Liver (tissue), 9 donors: ENCODE results near the gene POU4F1. TPM values are rescaled to one million over a fixed set of nuclear protein-coding genes. Genes with fewer than 3 reads are reported as not detected.

Experiments
- DNase-seq: peaks from one replicate; pipeline ENCODE4 v3.0.0-alpha.2; 2017; ENCODE audit warnings: low spot score
- H3K27ac ChIP-seq, 2 donors: one replicate each; pipeline ENCODE4 v1.7.0; 2013; ENCODE audit warnings: inconsistent platforms in 2 of 2, low read length in 2 of 2, control low read depth in 1 of 2, low read depth in 1 of 2, mild to moderate bottlenecking in 1 of 2
- H3K27me3 ChIP-seq, 4 donors: one replicate each; pipeline versions ENCODE4 v1.6.1 to v1.7.0; 2013; ENCODE audit warnings: low read length in 3 of 4, inconsistent platforms in 1 of 4, mild to moderate bottlenecking in 1 of 4, moderate library complexity in 1 of 4; ENCODE audit not compliant: control insufficient read depth in 4 of 4, insufficient read depth in 4 of 4
- H3K36me3 ChIP-seq, 4 donors: one replicate each; pipeline versions ENCODE4 v1.6.1 to v1.7.0; 2013; ENCODE audit warnings: low read length in 3 of 4, mild to moderate bottlenecking in 3 of 4, low read depth in 1 of 4, moderate library complexity in 1 of 4; ENCODE audit not compliant: control insufficient read depth in 4 of 4, insufficient read depth in 3 of 4
- H3K4me1 ChIP-seq, 4 donors: one replicate each; pipeline versions ENCODE4 v1.6.1 to v1.7.0; 2013; ENCODE audit warnings: low read length in 3 of 4, mild to moderate bottlenecking in 3 of 4, moderate library complexity in 1 of 4; ENCODE audit not compliant: control insufficient read depth in 4 of 4, insufficient read depth in 4 of 4
- H3K4me3 ChIP-seq, 3 donors: one replicate each; pipeline versions ENCODE4 v1.6.1 to v1.7.0; 2013; ENCODE audit warnings: low read length in 3 of 3, control low read depth in 1 of 3, low read depth in 1 of 3, mild to moderate bottlenecking in 1 of 3
- H3K9ac ChIP-seq, 2 donors: one replicate each; pipeline ENCODE4 v1.7.0; 2013; ENCODE audit warnings: low read length in 2 of 2, mild to moderate bottlenecking in 2 of 2, moderate library complexity in 2 of 2, control low read depth in 1 of 2, low read depth in 1 of 2
- H3K9me3 ChIP-seq, 4 donors: one replicate each; pipeline versions ENCODE4 v1.6.1 to v1.7.0; 2013; ENCODE audit warnings: low read length in 3 of 4; ENCODE audit not compliant: control insufficient read depth in 4 of 4
- EGR1 ChIP-seq, 2 donors: IDR thresholded peaks; 2 replicates each; pipeline ENCODE4 v1.6.1; 2016 to 2018; ENCODE audit warnings: antibody characterized with exemption in 2 of 2, low read depth in 2 of 2
- FOXA1 ChIP-seq: IDR thresholded peaks from 2 replicates; pipeline ENCODE4 v1.6.1; 2016; ENCODE audit warnings: antibody characterized with exemption
- FOXA2 ChIP-seq: IDR thresholded peaks from 2 replicates; pipeline ENCODE4 v1.6.1; 2016; ENCODE audit warnings: antibody characterized with exemption
- GABPA ChIP-seq, 2 donors: IDR thresholded peaks in 1 of 2; conservative IDR thresholded peaks in 1 of 2; 2 replicates each; pipeline ENCODE4 v1.6.1; 2016; ENCODE audit warnings: antibody characterized with exemption in 2 of 2, mild to moderate bottlenecking in 1 of 2, moderate library complexity in 1 of 2
- HNF4A ChIP-seq, 2 donors: conservative IDR thresholded peaks; 2 replicates each; pipeline ENCODE4 v1.6.1; 2016; ENCODE audit warnings: antibody characterized with exemption in 2 of 2, mild to moderate bottlenecking in 2 of 2
- HNF4G ChIP-seq: IDR thresholded peaks from 2 replicates; pipeline ENCODE4 v1.6.1; 2016; ENCODE audit warnings: antibody characterized with exemption
- JUND ChIP-seq, 2 donors: IDR thresholded peaks; 2 replicates each; pipeline ENCODE4 v1.6.1; 2016; ENCODE audit warnings: antibody characterized with exemption in 2 of 2
- NR2F2 ChIP-seq: IDR thresholded peaks from 2 replicates; pipeline ENCODE4 v1.6.1; 2016; ENCODE audit warnings: antibody characterized with exemption
- RAD21 ChIP-seq, 2 donors: IDR thresholded peaks; 2 replicates each; pipeline ENCODE4 v1.6.1; 2016; ENCODE audit warnings: antibody characterized with exemption in 2 of 2, mild to moderate bottlenecking in 2 of 2
- RXRA ChIP-seq, 2 donors: IDR thresholded peaks; 2 replicates each; pipeline ENCODE4 v1.6.1; 2017 to 2018; ENCODE audit warnings: antibody characterized with exemption in 2 of 2, mild to moderate bottlenecking in 1 of 2
- SP1 ChIP-seq: IDR thresholded peaks from 2 replicates; pipeline ENCODE4 v1.6.1; 2018; ENCODE audit warnings: antibody characterized with exemption, mild to moderate bottlenecking
- TAF1 ChIP-seq: conservative IDR thresholded peaks from 2 replicates; pipeline ENCODE4 v1.6.1; 2016; ENCODE audit warnings: antibody characterized with exemption, mild to moderate bottlenecking
- YY1 ChIP-seq: IDR thresholded peaks from 2 replicates; pipeline ENCODE4 v1.6.1; 2016; ENCODE audit warnings: antibody characterized with exemption, mild to moderate bottlenecking
- WGBS: extraction: QIAGEN DNeasy Blood & Tissue Kit; methylation state at CpG from one replicate; pipeline ENCODE4 v1.1.7; 2013; 5-methylcytosine and 5-hydroxymethylcytosine counted together
- polyA plus RNA-seq, 2 donors: library from polyadenylated mRNA; stranded (reverse) in 1 of 2; unstranded in 1 of 2; fragments of 200-250 nt in 1 of 2; fragments of >200 nt in 1 of 2; fragmentation: Nextera tagmentation in 1 of 2; extraction: Ambion mirVana in 1 of 2; gene quantifications; one replicate each; pipeline versions ENCODE4 v1.2.1 to v1.2.3, GENCODE V29; 2013 to 2015
- total RNA-seq, 2 donors: library from RNA; depleted of rRNA; stranded (reverse); fragments of >200 nt; gene quantifications; one replicate each; pipeline ENCODE4 v1.2.3, GENCODE V29; 2014
- TF ChIP-seq, protein P1 (sequence below): IDR thresholded peaks from 2 replicates; pipeline ENCODE4 v1.6.1; 2016; ENCODE audit warnings: antibody characterized with exemption
- TF ChIP-seq, protein P2 (sequence below): IDR thresholded peaks from 2 replicates; pipeline ENCODE4 v1.6.1; 2016; ENCODE audit warnings: antibody characterized with exemption, mild to moderate bottlenecking
- TF ChIP-seq, protein P3 (sequence below): IDR thresholded peaks from 2 replicates; pipeline ENCODE4 v1.6.1; 2016; ENCODE audit warnings: antibody characterized with exemption
- TF ChIP-seq, protein P4 (sequence below): IDR thresholded peaks from 2 replicates; pipeline ENCODE4 v1.6.1; 2016; ENCODE audit warnings: antibody characterized with exemption
- TF ChIP-seq, protein P5 (sequence below): fragments of 150-350 bp; IDR thresholded peaks from 2 replicates; pipeline ENCODE4 v1.5.1; 2017; ENCODE audit warnings: improper control_type of control experiment, low read depth, low read length; ENCODE audit not compliant: missing input control
- donor health status: healthy.
- donor health status: healthy.
- donor health status: healthy.
- donor health status: healthy.
- donor health status: healthy.

Gene POU4F1
- total and polyA plus RNA-seq, 4 donors, result 0.01 to 0.05 TPM; not detected in 2

DNA sequence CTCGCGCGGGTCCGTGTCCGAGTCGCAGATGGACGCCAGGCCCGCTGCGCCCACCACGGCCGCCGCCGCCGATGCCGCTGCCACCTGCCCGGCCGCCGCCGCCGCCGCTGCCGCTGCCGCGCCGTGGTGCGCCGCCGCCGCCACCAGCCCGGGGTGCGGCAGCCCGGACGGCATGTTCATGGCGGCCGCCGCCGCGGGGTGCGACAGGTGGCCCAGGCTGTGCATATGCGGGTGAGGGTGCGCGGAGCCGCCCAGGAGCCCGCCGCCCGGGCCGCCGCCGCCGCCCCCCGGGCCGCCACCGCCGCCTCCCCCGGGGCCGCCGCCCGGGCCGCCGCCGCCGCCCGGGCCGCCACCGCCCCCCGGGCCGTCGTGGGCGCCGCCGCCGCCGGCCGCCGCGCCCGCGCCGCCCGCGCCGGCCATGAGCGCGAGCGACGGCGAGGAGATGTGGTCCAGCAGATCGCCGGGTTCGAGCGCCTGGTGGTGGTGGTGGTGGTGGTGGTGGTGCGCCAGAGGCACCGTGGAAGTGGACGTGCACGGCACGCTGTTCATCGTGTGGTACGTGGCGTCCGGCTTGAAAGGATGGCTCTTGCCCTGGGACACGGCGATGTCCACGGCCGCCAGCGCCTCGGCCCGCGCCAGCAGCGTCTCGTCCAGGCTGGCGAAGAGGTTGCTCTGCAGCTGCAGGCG lies 1.3 kb downstream of the POU4F1 start:
- Histone ChIP-seq H3K4me3 (peak overlapping the region in 1 of 3 donors; percentile 31), H3K4me1 (peaks cover 6 to 32% (median 19%) of the 10 kb centered on the region in 4 donors)

DNA sequence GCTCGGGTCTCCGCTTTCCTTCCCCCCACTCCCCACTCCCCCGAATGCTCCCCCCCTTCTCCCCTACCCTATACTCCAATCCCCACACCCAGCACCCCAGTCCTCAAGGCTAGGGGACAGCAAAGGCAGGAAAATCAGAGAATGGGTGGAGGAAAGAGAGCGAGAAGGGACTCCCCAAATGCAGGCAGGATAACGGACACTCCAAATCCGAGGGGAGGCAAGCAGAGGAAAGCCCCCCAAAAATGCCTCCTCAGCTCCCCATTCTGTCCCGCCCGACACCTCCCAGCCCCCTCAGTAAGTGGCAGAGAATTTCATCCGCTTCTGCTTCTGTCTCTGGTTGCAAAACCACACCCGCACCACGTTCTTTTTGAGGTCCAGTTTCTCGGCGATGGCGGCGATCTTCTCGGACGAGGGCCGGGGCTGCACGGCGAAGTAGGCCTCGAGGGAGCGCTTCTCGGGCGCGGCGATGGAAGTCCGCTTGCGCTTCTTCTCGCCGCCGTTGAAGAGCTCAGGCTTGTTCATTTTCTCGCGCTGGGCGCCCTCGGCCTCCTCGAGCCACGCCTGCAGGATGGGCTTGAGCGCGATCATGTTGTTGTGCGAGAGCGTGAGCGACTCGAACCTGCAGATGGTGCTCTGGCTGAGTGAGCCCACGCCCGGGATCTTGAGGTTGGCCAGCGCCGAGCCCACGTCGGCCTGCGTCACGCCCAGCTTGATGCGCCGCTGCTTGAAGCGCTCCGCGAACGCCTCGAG lies 2.1 kb downstream of the POU4F1 start:
- TF ChIP-seq, protein P1, sequence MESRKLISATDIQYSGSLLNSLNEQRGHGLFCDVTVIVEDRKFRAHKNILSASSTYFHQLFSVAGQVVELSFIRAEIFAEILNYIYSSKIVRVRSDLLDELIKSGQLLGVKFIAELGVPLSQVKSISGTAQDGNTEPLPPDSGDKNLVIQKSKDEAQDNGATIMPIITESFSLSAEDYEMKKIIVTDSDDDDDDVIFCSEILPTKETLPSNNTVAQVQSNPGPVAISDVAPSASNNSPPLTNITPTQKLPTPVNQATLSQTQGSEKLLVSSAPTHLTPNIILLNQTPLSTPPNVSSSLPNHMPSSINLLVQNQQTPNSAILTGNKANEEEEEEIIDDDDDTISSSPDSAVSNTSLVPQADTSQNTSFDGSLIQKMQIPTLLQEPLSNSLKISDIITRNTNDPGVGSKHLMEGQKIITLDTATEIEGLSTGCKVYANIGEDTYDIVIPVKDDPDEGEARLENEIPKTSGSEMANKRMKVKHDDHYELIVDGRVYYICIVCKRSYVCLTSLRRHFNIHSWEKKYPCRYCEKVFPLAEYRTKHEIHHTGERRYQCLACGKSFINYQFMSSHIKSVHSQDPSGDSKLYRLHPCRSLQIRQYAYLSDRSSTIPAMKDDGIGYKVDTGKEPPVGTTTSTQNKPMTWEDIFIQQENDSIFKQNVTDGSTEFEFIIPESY, result no peak
- TF ChIP-seq SP1 (no peak), RXRA (IDR thresholded peaks at IDR 0.05) (no peak), HNF4G (no peak), GABPA (IDR thresholded peaks at IDR 0.05 in 1 of 2, conservative IDR thresholded peaks at IDR 0.05 in 1 of 2) (no peak), FOXA1 (no peak), JUND (IDR thresholded peaks at IDR 0.05) (no peak), RAD21 (IDR thresholded peaks at IDR 0.05) (no peak), TAF1 (no peak), NR2F2 (no peak), YY1 (no peak), FOXA2 (no peak), EGR1 (IDR thresholded peaks at IDR 0.05; ENCODE audit: low read depth in 2 of 2) (no peak), HNF4A (conservative IDR thresholded peaks at IDR 0.05) (no peak)
- TF ChIP-seq, protein P2, sequence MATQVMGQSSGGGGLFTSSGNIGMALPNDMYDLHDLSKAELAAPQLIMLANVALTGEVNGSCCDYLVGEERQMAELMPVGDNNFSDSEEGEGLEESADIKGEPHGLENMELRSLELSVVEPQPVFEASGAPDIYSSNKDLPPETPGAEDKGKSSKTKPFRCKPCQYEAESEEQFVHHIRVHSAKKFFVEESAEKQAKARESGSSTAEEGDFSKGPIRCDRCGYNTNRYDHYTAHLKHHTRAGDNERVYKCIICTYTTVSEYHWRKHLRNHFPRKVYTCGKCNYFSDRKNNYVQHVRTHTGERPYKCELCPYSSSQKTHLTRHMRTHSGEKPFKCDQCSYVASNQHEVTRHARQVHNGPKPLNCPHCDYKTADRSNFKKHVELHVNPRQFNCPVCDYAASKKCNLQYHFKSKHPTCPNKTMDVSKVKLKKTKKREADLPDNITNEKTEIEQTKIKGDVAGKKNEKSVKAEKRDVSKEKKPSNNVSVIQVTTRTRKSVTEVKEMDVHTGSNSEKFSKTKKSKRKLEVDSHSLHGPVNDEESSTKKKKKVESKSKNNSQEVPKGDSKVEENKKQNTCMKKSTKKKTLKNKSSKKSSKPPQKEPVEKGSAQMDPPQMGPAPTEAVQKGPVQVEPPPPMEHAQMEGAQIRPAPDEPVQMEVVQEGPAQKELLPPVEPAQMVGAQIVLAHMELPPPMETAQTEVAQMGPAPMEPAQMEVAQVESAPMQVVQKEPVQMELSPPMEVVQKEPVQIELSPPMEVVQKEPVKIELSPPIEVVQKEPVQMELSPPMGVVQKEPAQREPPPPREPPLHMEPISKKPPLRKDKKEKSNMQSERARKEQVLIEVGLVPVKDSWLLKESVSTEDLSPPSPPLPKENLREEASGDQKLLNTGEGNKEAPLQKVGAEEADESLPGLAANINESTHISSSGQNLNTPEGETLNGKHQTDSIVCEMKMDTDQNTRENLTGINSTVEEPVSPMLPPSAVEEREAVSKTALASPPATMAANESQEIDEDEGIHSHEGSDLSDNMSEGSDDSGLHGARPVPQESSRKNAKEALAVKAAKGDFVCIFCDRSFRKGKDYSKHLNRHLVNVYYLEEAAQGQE, result no peak
- TF ChIP-seq, protein P3, sequence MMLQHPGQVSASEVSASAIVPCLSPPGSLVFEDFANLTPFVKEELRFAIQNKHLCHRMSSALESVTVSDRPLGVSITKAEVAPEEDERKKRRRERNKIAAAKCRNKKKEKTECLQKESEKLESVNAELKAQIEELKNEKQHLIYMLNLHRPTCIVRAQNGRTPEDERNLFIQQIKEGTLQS, result no peak
- TF ChIP-seq, protein P4, sequence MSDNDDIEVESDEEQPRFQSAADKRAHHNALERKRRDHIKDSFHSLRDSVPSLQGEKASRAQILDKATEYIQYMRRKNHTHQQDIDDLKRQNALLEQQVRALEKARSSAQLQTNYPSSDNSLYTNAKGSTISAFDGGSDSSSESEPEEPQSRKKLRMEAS, result no peak
- TF ChIP-seq, protein P5, sequence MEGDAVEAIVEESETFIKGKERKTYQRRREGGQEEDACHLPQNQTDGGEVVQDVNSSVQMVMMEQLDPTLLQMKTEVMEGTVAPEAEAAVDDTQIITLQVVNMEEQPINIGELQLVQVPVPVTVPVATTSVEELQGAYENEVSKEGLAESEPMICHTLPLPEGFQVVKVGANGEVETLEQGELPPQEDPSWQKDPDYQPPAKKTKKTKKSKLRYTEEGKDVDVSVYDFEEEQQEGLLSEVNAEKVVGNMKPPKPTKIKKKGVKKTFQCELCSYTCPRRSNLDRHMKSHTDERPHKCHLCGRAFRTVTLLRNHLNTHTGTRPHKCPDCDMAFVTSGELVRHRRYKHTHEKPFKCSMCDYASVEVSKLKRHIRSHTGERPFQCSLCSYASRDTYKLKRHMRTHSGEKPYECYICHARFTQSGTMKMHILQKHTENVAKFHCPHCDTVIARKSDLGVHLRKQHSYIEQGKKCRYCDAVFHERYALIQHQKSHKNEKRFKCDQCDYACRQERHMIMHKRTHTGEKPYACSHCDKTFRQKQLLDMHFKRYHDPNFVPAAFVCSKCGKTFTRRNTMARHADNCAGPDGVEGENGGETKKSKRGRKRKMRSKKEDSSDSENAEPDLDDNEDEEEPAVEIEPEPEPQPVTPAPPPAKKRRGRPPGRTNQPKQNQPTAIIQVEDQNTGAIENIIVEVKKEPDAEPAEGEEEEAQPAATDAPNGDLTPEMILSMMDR, result no peak
- Histone ChIP-seq H3K9me3 (peaks cover 0 to 9% (median 2%) of the 10 kb centered on the region in 4 donors), H3K36me3 (no peaks in the 10 kb centered on the region), H3K4me1 (peaks cover 7 to 36% (median 24%) of the 10 kb centered on the region in 4 donors), H3K27ac (no peak overlapping the region), H3K27me3 (peaks cover 3 to 28% (median 20%) of the 10 kb centered on the region in 4 donors), H3K9ac (no peak overlapping the region), H3K4me3 (peak overlapping the region in 1 of 3 donors; percentile 31)
- 5% methylated on average over 58 of the region's 58 CpGs for WGBS
- no peak for DNase-seq

More for the DNA sequence above, 1.3 kb downstream of the POU4F1 start:
- no peaks in the 10 kb centered on the region for H3K36me3 ChIP-seq
- H3K9me3 ChIP-seq, result peaks cover 0 to 9% (median 1%) of the 10 kb centered on the region in 4 donors
- TF ChIP-seq, protein P1, result no peak
- WGBS, result 5% methylated on average over 111 of the region's 112 CpGs
- no peak for DNase-seq
- H3K27me3 ChIP-seq, result peaks cover 6 to 29% (median 22%) of the 10 kb centered on the region in 4 donors
- H3K27ac ChIP-seq, result no peak overlapping the region
- H3K9ac ChIP-seq, result no peak overlapping the region
